Mucosa of descending colon (tissue), 3 donors: ENCODE results near the gene DNM3. TPM values are rescaled to one million over a fixed set of nuclear protein-coding genes. Genes with fewer than 3 reads are reported as not detected.

Experiments
- ATAC-seq: fragments of 200-7000 bp; cut with Tn5 transposase; one replicate; pipeline ENCODE4 v1.9.1; 2020; ENCODE audit warnings: mild to moderate bottlenecking, moderate library complexity
- DNase-seq, 3 donors: peaks; one replicate each; pipeline ENCODE4 v3.0.0-alpha.2; 2020
- H3K36me3 ChIP-seq: fragments of 200-600 bp; one replicate; pipeline ENCODE4 v1.8.0; 2021; ENCODE audit warnings: low read depth, mild to moderate bottlenecking
- H3K4me1 ChIP-seq: fragments of 200-600 bp; one replicate; pipeline ENCODE4 v1.8.0; 2021; ENCODE audit warnings: low read depth, mild to moderate bottlenecking
- H3K4me3 ChIP-seq: fragments of 200-600 bp; one replicate; pipeline ENCODE4 v1.8.0; 2021; ENCODE audit warnings: mild to moderate bottlenecking
- H3K9me3 ChIP-seq: fragments of 200-600 bp; one replicate; pipeline ENCODE4 v1.8.0; 2021; ENCODE audit warnings: mild to moderate bottlenecking
- intact Hi-C, 2 donors: fragments of 100-400 bp; cut with DNase I in 1 of 2; cut with micrococcal nuclease in 1 of 2; formaldehyde crosslinking; loops; one replicate each; pipeline versions ENCODE4 v1.11.0 to v1.11.1; 2022; cut with DNase I, micrococcal nuclease
- total RNA-seq, 3 donors: library from RNA; stranded (reverse); fragmentation: NEBNext Ultra II Directional in 2 of 3; extraction: Animal tissue kit (Norgen Biotek cat#: 25700) in 2 of 3; gene quantifications; one replicate each; pipeline versions ENCODE4 v1.2.1 to v1.2.4, GENCODE V29; 2021 to 2023
- TF ChIP-seq, protein P1 (sequence below): fragments of 200-600 bp; IDR thresholded peaks from one replicate; pipeline ENCODE4 v1.8.0; 2022; ENCODE audit warnings: antibody characterized with exemption, mild to moderate bottlenecking
- donor health status: DM: no; HTN: no; CAD: no; lungs with moderate emphysema.
- donor health status: DM: no; HTN: no; CAD: no.
- donor health status: DM: no; HTN: yes; CAD: no.

The DNM3 gene
- total RNA-seq, 3 donors from 2014 or later: 1.4 to 6.4 (median 2.1) TPM

DNA sequence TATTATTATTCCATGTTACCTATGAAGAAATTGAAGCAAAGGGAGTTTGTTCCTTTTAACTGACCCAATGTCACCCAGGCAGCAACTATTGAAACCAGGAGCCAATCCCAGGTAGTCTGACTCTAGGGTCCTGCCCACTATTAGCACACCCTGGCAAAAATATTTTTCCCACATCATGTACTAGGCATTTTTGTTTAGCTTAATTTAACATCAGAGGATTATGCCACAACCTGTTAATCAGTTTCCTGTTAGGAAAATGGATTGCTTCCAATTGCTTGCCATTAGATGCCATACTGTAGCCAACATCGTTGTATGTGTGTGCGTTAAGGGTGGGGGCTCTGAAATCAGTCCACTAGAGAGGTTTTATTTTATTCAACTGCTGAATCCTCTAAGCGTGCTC is 281.1 kb downstream of the DNM3 start:
- ATAC-seq: no peak
- Histone ChIP-seq H3K4me1 (no peaks in the 10 kb centered on the region), H3K4me3 (no peak overlapping the region), H3K36me3 (no peaks in the 10 kb centered on the region), H3K9me3 (no peaks in the 10 kb centered on the region)
- TF ChIP-seq, protein P1, sequence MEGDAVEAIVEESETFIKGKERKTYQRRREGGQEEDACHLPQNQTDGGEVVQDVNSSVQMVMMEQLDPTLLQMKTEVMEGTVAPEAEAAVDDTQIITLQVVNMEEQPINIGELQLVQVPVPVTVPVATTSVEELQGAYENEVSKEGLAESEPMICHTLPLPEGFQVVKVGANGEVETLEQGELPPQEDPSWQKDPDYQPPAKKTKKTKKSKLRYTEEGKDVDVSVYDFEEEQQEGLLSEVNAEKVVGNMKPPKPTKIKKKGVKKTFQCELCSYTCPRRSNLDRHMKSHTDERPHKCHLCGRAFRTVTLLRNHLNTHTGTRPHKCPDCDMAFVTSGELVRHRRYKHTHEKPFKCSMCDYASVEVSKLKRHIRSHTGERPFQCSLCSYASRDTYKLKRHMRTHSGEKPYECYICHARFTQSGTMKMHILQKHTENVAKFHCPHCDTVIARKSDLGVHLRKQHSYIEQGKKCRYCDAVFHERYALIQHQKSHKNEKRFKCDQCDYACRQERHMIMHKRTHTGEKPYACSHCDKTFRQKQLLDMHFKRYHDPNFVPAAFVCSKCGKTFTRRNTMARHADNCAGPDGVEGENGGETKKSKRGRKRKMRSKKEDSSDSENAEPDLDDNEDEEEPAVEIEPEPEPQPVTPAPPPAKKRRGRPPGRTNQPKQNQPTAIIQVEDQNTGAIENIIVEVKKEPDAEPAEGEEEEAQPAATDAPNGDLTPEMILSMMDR: no peak
- intact Hi-C loops: no loop called here
- no peak for DNase-seq

DNA sequence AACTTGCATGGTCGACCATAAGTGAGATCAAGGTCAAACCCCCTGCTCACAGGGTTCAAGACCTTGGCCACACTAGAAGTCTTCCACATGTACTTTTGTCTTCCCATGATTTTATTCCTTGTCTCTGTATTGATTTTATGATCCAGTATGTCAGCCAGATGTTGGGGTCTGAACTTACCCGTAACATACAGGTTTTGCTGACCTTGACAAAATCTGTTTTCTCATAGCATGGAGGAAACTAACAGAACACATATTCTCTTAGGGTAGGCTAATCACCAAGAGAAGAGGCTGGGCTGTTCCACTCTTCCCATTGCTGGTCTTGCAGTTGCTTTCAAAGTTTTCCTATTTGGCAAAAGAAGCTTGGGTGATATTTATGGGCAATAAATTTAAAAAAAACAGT is 284.0 kb downstream of the DNM3 start:
- DNase-seq (no peak), ATAC-seq (no peak)
- TF ChIP-seq, protein P1: no peak
- intact Hi-C loops: no loop called here
- Histone ChIP-seq H3K4me1 (no peaks in the 10 kb centered on the region), H3K9me3 (no peaks in the 10 kb centered on the region), H3K36me3 (no peaks in the 10 kb centered on the region), H3K4me3 (no peak overlapping the region)

DNA sequence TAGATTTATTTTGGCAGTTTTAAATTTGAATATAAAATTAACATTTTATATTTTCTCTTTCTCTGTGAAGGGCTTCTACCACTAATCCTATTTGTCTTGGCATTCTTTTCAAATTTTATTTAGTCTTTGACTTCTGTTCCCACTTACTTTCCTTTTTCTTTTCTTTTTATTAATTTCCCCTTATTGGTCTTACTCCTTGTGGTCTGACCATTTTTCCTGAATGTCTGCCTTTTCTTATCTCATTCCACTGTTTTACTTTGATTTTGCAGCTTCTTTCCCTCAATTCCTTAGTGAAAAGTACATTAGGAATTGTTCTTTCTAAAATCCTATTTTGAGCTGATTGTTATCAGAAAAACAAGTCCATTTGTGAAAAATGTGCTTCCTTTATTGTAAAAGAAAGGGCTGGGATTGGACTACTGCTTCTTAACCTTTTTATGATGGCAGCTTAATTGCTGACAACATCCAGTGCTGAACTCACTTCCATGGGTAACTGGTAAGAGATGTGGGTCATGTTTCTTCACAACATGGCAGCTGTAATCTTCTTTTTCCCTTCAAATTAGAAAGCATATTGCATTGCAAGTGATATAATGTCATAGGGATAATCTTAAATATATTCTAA is 284.6 kb downstream of the DNM3 start:
- Histone ChIP-seq H3K36me3 (no peaks in the 10 kb centered on the region), H3K9me3 (no peaks in the 10 kb centered on the region), H3K4me3 (no peak overlapping the region), H3K4me1 (no peaks in the 10 kb centered on the region)
- TF ChIP-seq, protein P1: no peak
- intact Hi-C loops: no loop called here
- no peak for ATAC-seq
- DNase-seq: no peak

DNA sequence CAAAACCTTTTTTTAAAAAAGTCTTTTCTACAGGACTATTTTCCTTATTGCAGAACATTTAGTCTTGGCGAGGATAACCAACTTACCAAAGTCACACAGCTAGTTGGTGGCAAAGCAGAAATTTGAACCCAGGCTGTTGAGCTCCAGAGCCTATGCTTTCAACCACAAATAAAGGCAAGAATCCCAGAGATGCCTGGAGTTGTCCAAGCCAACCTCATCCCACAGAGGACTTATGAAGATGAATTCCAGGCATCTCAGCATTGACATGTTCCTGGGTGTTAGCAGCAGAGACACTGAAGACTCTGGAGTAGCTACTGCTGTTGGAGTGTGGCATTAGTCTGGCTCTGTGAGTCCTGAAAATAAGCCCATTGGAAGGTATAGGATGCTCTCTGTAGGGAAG is 291.5 kb downstream of the DNM3 start:
- DNase-seq: no peak
- intact Hi-C loops: no loop called here
- Histone ChIP-seq H3K36me3 (no peaks in the 10 kb centered on the region), H3K4me3 (no peak overlapping the region), H3K4me1 (no peaks in the 10 kb centered on the region), H3K9me3 (no peaks in the 10 kb centered on the region)
- no peak for ATAC-seq
- TF ChIP-seq, protein P1: no peak

DNA sequence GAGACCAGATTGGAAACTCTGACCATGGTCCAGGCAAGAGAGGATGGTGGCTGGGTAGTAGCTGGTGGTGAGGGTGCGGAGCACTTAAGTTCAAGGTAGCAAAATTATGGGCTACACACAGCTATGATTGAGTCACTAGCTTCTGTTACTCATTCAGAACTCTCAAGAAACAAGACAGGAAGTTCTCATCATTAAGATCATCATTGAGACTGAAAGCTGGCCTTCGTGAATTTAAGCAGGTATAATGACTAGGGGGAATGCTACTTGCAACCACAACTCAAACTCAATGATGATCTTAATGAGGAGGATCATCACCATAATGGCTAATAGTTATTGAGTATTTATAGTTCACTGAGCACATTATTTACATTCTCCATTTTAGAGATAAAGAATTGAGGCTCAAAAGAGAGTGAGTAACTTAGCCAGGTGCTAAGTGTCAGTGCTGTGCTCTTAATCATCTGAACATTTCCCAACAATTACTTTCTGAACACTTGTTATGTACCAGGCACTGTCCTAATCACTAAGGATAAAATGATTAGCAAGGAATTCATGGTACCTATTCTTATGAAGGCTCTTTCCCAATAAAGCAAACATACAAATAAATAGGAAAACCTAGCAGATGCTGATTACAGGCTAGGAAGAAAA is 292.9 kb downstream of the DNM3 start:
- DNase-seq: no peak
- no peaks in the 10 kb centered on the region for H3K4me1 ChIP-seq
- ATAC-seq: no peak
- no peaks in the 10 kb centered on the region for H3K9me3 ChIP-seq
- TF ChIP-seq, protein P1: no peak
- no peaks in the 10 kb centered on the region for H3K36me3 ChIP-seq
- intact Hi-C loops: no loop called here
- H3K4me3 ChIP-seq: no peak overlapping the region
